ENCODE measurements around the gene TAF6. TPM values are rescaled to one million over a fixed set of nuclear protein-coding genes. Genes with fewer than 3 reads are reported as not detected.
A peak's percentile ranks its signal among the peaks of the same experiment; 100 is the strongest.

Gene TAF6
- total RNA-seq, 4 donors from 2014 or later: 36.3 to 107 (median 68.7) TPM

GRCh38 chr7:100106633-100107032 lies 12.5 kb downstream of the TAF6 start:
- WGBS, 2 donors (ENCODE audit: low coverage in 1 of 2): no CpG with 5 or more reads among the region's 17 CpGs
- Histone ChIP-seq H3K4me3 (no peak overlapping the region), H3K27me3 (no peaks in the 10 kb centered on the region), H3K4me1 (peaks cover 0 to 15% (median 6%) of the 10 kb centered on the region in 3 donors), H3K27ac (no peak overlapping the region), H3K9me3 (no peaks in the 10 kb centered on the region), H3K36me3 (peaks cover 0 to 91% of the 10 kb centered on the region in 2 donors)
- TF ChIP-seq EP300 (IDR thresholded peaks at IDR 0.05) (no peak), POLR2AphosphoS5 (IDR thresholded peaks at IDR 0.05) (no peak), POLR2A (IDR thresholded peaks at IDR 0.05) (no peak), CTCF (IDR thresholded peaks at IDR 0.05) (no peak)
- no peak for ATAC-seq

- H3K4me3 ChIP-seq: no peak overlapping the region
- peaks cover 0 to 80% of the 10 kb centered on the region in 2 donors for H3K36me3 ChIP-seq
- no peak for TF ChIP-seq CTCF (IDR thresholded peaks at IDR 0.05)
- no peak for TF ChIP-seq EP300 (IDR thresholded peaks at IDR 0.05)
- no peak for TF ChIP-seq POLR2A (IDR thresholded peaks at IDR 0.05)
- TF ChIP-seq POLR2AphosphoS5 (IDR thresholded peaks at IDR 0.05): no peak
- 80% methylated on average over 3 of the region's 4 CpGs; no CpG with 5 or more reads in 1 of the 2 donors for WGBS, 2 donors (ENCODE audit: low coverage in 1 of 2)
- H3K27me3 ChIP-seq: no peaks in the 10 kb centered on the region
- H3K9me3 ChIP-seq: no peaks in the 10 kb centered on the region
- H3K27ac ChIP-seq: no peak overlapping the region
- no peak for ATAC-seq
- H3K4me1 ChIP-seq: peaks cover 0 to 20% (median 6%) of the 10 kb centered on the region in 3 donors
Measured at GRCh38 chr7:100105534-100105933, 13.6 kb downstream of the TAF6 start.

GRCh38 chr7:100102950-100103840 lies 16.0 kb downstream of the TAF6 start:
- TF ChIP-seq EP300 (IDR thresholded peaks at IDR 0.05) (no peak), CTCF (IDR thresholded peaks at IDR 0.05) (no peak), POLR2AphosphoS5 (IDR thresholded peaks at IDR 0.05) (no peak), POLR2A (IDR thresholded peaks at IDR 0.05) (no peak)
- peaks cover 0 to 40% (median 13%) of the 10 kb centered on the region in 3 donors for H3K4me1 ChIP-seq
- WGBS, 2 donors (ENCODE audit: low coverage in 1 of 2): 66 to 70% methylated on average over 4 to 7 of the region's 17 CpGs
- H3K27me3 ChIP-seq: no peaks in the 10 kb centered on the region
- no peak for ATAC-seq
- no peak overlapping the region for H3K4me3 ChIP-seq
- peak overlapping the region in 2 of 4 donors; percentile 9 to 93 for H3K27ac ChIP-seq
- no peaks in the 10 kb centered on the region for H3K9me3 ChIP-seq
- peaks cover 0 to 71% of the 10 kb centered on the region in 2 donors for H3K36me3 ChIP-seq

- H3K36me3 ChIP-seq: peaks cover 0 to 71% of the 10 kb centered on the region in 2 donors
- ATAC-seq: peak; percentile 94
- H3K27ac ChIP-seq: peak within 1 kb of the TSS; percentile 85 to 98 (median 90)
- no peaks in the 10 kb centered on the region for H3K27me3 ChIP-seq
- peak within 1 kb of the TSS; percentile 64 to 71 for H3K4me3 ChIP-seq
- no peaks in the 10 kb centered on the region for H3K9me3 ChIP-seq
- WGBS, 2 donors (ENCODE audit: low coverage in 1 of 2): 0% methylated on average over 3 of the region's 80 CpGs; no CpG with 5 or more reads in 1 of the 2 donors
- H3K4me1 ChIP-seq: peaks cover 0 to 41% (median 13%) of the 10 kb centered on the region in 3 donors
- TF ChIP-seq POLR2A (IDR thresholded peaks at IDR 0.05) (no peak), CTCF (IDR thresholded peaks at IDR 0.05) (no peak), POLR2AphosphoS5 (IDR thresholded peaks at IDR 0.05) (peak; percentile 34), EP300 (IDR thresholded peaks at IDR 0.05) (no peak)
Measured at GRCh38 chr7:100101016-100101862, 17.9 kb downstream of the TAF6 start, which contains the start of the genes AP4M1 and MCM7. TSS of gene AP4M1 (plus strand) at chr7:100101643. CDS start at chr7:100101715, 72 bp downstream. TSS of gene MCM7 (minus strand) at chr7:100101397. CDS start at chr7:100101294, 103 bp downstream.
